ENCODE results near the gene SP2.

The SP2 gene

DNA sequence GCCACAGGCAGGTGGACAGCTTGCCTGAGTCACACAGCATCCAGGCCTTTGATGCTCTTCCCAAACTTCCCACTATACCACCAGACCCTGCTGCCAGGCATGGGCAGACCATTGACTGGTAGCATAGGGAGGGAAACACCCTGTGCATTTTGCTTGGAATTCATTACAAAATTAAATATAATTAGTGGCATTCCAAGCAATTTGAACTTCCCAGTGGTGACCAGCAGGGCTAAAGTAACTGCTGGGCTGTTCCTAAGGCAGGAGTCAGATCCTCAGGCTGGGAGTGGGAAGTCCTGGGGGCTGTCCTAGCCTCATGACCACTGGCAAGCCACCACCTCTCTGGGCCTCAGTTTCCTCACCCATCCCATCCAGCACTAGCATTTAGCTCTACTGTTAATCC is 57.9 kb downstream of the SP2 start:
- no peak for DNase-seq

DNA sequence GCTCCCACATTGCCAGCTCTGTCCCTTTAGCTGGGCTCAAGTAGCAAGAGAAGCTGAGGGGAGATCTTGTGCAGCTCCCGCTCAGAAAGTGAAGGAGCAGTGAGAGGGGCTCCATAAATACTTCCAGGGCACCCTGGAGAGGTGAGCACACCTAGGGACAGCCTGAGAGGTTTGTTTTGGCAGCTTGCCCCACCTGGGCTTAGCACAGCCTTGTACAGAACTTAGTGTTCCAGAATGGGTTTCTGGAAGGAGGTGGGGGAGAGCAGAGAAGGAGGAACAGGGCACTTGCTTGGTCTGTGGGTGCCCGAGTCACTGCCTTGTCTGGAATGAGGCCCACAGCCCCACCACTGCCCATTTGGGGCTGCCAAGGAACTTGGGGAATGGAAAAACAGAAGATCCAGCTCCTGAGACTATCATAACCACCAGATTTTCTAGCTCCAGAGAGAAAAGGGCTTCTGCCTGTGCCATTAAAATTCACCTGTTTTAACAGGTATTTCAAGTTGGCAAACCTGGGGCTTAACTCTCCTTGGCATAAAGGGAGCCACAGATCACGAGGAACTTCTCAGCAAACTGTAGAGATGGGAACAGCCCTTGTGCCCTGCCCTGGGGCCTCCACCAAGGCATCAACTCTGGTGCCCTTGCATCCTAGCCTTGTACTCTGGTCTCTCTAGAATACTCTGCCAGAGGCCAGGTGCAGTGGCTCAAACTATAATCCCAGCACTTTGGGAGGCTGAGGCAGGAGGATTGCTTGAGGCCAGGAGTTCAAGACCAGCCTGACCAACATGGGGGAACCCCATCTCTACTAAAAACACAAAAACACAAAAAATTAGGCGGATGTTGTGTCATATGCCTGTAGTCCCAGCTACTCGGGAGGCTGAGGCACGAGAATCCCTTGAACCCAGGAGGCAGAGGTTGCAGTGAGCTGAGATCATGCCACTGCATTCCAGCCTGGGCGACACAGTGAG is 59.7 kb downstream of the SP2 start:
- DNase-seq, result no peak

DNA sequence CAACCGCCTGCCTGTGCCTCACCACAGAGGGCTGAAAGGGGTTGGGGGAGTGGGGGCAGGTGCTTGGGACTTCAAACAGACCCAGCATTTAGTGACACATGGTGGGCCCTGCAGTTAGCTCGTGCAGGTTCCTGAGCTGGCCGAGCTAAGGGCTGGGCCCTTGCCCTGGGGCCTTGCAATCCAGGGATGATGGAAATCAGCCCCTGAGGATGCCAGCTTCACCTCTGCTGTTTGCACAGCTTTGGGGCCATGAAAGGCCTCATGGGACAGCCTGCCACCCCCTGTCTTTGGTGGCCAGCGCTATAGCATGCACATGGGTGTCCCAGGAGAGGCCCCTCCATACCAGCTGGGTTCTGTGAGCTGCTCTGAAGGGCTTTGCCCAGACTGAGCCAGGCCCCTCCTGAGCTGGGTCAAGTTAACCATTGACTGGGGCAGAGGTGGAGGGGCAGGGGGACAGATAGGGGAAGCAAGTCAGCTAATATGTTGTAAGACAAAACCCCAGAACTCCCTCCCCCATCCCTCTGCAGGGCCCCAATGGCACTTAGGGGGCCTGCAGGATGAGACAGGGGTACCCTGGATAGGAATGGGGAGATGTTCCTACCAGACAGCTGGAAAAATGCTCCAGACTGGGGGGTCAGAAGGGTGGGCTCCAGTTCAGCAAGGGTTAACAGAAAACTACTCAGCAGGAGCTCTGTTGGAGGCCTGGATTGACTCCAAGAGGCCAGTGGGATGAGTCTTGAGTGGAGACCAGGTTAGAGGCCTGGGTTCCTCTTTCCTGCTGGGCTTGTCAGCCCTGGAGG is 61.0 kb downstream of the SP2 start:
- DNase-seq, result no peak

DNA sequence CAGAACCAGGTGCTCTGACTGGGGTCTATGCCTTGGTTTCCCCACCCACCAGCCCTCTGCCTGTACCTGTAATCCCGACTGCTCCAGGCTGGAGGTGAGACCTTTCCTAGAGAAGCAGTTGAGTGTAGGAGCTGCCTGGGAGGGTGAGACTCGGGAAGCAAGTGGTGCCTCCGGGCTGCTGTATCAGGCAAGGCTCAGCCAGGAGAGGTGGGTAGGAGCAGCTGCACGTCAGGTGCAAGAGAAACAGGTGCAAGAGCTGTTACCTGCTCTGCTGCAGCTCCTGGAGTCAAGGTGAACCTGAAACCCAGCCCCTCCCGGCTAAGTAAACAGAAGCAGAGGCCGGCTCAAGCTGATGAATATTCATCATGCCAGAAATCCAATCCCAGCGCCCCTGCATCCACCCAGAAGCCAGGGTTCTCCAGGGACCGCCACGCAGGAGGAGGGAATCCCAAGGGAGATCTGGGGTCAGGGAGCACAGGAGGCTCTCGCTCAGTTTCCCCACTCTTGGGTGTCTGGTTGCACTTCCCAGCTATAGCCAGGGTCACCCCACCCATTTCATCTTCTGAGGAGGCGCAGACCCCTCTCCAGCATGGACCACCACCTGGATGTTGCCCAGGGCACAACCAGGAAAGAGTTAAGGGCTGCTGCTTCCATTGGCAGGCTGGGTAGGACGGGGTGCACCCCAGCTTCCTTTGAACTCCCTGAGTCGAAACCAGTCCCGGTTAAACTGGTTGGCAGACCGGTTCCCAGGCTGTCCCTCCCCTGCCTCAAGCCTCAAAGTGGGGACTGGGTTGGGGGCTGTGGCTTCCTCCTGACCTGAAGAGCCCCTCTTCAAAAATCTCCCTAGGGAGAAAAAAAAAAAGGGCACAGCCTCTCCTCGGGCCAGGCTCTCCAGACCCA is 61.8 kb downstream of the SP2 start, which contains the start of gene PRR15L:
Gene PRR15L (minus strand): TSS at position 293 of the 900 bp plus-strand sequence. CDS start 4,649 bp downstream, outside the sequence.
- DNase-seq, result no peak

DNA sequence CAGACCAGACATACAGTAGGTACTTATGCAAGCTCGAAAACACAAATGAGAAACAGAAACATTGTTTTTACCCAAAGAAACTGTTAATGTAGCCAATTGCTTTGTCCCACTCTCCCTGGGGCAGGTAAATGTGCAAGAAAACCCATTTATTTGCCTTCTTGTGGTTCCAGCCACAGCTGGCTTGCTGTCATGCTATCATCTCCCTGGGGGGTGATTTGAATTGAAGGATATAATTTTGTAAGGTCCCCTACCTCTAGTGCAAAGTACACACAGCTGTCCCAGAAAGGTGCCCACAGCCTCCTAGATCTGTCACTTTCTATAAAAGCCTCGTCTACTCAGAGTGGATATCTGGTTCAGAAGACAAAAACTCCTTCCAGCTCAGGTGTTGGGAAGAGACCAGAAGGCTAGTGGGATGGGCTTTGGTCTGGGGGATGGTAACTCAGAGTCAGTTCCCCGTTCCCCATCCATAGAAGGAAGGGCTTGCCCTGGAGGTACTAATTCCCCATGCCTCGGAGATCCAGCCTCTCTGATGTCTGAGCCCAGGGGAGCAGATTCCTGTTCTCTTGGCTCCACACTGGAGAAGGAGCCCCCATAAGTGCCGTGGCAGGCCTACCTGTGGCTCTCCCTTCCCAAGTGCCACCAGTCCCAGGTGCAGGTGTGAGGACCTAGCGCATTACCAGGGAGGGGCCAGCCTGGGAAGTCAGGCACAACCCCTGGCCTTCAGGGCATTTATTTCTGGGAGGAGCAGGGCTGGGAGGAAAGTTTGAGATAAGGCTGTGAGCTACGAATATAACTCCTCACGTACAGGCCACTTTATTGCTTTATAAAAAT is 64.0 kb downstream of the SP2 start:
- no peak for DNase-seq

DNA sequence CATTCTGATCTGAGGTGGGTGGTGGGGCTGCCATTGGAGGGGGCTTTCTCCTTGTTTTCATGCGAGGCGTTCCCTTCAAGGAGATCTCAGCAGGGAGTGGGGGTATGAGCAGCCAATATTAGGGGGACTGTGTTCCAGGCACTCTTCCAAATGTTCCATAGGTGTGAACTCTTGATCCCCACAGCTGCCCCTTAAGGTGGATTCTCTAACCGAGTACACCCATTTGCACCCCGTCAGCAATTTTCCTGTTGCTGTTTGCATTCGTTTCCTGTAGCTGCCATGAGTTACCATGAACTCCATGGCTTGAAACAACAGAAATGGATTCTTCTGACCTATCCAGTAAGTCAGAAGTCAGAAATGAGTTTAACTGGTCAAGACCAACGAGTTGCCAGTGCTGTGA is 65.4 kb downstream of the SP2 start:
- DNase-seq, result no peak

DNA sequence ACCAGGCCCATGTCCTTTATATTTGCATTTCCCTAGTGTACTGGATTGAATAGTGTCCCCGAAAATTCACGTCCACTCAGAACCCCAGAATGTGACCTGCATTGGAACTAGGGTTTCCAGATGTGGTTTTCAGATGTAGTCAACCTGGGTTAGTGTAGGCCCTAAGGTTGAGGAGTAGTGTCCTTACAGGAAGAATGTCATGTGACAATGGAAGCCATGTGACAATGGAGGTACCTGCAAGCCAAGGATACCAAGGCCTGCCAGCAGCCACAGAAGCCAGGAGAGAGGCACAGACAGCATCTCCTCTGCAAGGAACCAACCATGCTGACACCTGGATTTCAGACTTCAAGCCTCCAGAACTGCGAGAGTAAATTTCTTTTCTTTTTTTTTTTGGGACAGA is 66.9 kb downstream of the SP2 start:
- DNase-seq, result no peak

DNA sequence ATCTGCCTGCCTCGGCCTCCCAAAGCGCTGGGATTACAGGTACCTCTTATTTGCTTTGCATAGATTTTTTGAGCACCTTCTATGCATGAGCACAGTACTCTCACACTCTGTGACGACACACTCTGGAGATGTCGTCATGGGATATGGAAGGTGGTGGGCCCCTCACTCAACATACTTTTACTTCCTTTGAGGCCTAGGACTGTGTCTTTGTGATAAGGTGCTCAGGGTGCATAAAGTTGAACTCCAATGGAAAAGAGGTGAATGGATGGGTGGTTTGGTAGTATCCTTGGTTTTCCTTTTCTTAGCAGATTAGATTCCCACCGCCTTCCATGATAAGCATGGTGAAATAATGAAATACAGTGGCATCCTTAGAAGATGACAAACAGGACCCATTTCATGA is 68.8 kb downstream of the SP2 start:
- no peak for DNase-seq

DNA sequence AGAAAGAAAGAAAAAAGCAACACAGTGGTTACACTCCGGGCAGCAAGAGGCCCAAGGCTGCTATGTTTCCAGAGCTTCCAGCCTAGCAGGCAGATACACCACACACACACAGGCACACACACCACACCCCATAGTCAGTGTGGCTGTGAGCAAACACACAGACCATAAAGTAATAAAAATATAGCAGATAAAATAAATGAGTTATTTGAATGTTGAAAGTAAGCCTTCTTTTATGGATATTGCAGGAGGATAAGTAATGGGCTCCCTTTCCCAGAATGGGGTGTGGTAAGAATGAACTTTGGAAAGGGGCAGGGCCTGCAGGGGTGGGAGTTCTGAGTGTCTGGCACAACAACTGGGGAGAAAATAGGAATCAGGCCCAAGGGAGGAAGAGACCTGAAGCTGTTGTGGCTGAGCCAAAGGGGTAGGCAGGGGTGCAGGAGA is 70.1 kb downstream of the SP2 start:
- DNase-seq, result no peak

DNA sequence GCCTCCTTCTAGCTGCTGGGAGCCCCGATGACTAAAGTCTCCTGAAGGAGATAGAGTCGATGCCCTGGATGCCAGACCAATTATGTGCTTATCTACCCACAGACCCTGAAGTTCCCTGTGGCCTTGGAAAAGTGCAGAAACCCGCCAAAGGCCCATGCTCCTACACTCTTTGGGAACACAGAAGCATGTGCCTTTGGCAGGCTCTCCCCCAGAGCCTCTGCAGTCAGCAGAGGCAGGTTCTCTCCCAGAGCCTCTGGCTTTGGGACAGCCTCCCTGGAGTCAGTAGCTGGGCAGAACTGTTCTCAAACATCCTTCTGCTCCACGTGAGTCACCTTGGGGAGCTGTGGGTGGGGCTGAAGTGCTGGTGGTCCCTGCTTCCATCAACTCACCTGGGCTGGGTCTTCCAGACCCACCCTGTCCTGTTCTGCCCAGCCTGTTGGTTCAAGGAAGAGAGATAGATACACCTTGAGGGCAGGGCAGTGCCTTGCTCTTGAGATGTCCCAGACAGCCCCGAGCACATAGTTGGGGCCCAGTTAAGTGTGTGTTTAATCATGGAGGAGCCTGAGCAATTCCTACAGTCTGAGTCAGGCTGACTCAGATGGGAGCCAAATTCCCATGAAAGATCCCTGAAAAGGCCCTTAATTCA is 71.7 kb downstream of the SP2 start:
- no peak for DNase-seq

DNA sequence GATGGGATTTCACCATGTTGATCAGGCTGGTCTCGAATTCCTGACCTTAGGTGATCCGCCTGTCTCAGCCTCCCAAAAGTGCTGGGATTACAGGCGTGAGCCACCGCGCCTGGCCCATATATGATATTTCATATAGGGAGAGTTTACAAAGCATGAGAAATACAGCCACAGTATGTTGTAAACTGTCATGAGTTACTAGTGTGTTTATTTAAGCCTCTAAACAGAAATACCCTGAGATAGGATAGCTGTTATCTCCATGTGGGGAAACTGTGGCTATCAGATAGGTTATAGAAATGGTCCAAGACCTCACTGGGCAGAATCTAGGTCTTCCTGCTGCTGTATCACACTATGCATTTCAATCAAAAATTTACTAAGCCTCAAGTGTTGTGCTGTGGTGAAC is 72.8 kb downstream of the SP2 start:
- no peak for DNase-seq

DNA sequence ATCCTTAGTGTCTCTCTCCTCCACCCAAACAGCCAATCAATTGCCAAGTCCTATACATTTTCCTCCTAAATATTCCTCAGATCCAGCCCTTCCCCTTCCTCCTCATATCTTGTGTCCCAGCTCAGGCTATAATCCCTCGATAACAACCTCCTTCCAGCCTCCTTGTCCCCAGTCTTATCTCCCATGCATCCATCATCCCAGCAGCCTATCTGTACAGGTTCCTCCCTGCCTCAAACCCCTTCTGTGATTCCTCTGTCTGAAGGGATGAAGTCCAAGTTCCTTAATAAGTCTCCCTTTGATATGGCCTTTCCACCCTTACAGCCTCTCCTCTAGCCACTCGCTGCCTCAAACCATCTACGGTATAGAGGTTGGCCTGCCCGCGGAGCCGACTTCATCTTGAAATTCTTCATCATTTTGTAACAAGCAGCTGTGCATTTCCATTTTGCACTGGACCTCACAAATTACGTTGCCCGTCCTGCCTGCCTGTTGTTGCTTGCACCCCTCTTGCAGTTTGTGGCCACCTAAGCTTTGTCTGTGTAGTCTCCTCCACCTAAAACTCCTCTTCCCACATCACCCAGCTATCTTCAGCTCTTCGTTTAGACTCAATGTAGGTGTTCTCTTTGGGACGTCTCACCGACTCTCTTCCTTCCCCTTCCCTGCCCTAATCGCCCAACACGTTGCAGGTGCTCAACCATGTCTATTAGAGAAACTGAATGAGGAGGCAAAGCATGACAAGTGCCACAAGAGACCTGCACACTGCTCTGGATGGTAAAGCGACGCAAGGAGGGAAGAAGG is 74.1 kb downstream of the SP2 start:
- no peak for DNase-seq

DNA sequence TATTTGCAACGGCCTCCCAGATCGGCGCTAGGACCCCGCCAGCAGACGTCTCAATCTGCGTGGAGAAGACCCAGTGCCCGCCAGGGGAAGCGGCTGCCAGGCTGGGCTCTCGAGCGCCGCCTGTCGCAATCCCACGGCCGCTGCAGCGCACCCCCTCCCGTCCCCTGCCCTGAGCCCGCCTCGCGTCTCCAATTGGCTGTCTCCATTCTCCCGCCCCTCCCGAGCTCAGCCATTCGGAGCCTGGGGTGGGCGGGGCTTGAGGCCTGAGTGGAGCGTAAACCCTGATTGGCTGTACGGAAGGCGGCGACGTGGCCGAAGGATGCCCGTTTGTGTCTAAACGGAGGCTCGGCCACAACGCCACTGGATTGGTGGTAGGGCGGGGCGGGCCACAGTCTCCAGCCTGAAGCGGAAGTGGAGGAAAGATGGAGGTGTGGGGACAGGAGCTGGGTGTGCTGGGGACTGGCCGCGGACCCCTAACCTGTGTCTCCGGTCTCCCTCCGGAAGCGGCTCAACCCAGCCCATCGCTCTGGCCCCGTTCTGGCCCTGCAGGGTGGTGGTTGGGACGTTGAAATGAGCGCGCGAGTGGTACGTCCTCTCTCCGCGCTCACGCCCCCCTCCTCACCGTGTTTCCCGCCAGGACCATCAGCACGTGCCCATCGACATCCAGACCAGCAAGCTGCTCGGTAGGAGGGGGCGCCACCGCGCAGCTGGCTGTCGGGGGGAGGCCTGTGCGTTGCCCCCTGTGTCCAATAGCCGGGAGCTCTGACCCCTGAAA is 74.9 kb downstream of the SP2 start, which contains the start of gene CDK5RAP3:
Gene CDK5RAP3 (plus strand): TSS at position 389 of the 775 bp plus-strand sequence. CDS start 34 bp downstream, at position 423.
- DNase-seq, result peak; percentile 96

DNA sequence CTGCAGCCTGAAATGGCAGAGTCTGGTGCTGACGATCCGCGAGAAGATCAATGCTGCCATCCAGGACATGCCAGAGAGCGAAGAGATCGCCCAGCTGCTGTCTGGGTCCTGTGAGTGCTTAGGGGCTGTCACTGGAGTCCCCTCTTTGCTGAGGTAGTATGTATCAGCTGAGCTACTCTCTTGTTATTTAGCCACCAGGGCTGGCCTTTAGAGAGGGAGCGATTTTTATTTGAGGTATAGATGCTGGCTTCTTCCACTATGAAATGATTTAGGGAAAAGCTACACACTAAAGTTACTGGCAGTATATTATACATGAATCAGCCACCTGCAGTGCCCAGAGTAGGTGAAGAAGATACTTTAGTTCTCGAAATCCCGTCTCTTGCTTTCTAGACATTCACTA is 77.5 kb downstream of the SP2 start:
- no peak for DNase-seq

DNA sequence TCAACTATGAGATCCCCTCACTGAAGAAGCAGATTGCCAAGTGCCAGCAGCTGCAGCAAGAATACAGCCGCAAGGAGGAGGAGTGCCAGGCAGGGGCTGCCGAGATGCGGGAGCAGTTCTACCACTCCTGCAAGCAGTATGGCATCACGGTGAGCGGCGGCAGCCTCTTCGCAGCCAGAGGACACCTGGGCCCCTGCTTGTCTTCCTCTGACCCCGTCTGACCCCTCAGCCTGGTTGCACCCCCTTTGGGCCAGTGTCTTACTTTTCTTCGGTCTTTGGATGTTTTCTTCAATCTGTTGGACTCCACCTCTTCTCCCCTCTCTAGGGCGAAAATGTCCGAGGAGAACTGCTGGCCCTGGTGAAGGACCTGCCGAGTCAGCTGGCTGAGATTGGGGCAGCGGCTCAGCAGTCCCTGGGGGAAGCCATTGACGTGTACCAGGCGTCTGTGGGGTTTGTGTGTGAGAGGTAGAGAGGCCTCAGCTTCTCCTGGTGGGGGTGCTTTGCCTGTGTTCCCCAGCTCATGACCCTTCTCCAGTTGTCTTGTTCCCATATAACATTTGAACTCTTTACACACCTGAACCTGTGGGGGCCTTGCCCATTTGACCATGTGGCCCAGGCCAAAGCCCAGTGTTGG is 79.3 kb downstream of the SP2 start:
- no peak for DNase-seq

DNA sequence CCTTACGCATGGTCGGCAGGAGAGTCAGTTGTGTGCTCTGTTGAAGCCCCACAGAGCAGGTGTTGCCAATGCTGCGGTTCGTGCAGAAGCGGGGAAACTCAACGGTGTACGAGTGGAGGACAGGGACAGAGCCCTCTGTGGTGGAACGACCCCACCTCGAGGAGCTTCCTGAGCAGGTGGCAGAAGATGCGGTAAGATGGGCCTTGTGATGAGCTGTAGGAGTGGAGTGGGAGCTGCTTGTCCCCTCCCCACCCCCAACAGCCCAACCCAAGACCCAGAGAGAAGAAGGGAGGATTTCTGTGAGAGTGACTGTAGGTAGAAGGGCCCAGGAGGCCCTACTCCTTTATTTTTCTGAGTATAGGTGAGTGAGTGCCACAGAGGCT is 79.8 kb downstream of the SP2 start:
- DNase-seq, result no peak

DNA sequence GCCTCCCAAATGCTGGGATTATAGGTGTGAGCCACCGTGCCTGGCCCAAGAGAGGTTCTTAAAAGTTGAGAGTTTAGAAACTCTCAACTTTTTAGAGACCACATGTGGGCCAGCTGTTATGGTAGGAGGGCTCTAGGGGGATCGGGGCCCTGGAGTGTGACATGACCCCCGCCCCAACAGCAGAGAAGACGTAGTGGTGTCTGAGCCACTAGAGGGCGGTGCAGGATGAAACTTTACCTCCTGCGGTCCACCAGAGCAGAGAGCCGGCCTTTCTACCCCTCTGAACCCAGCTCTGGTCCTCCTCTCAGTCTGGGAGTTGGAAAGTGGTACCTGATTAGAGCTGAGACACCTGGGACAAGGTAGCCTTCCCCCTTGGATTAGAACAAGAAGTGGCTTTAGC is 82.3 kb downstream of the SP2 start:
- DNase-seq, result peak; percentile 23

Measured in activated CD4-positive, alpha-beta T cell treated with anti-CD3 and anti-CD28 coated beads for 1 hour (primary cell).